GM12892 (cell line): ENCODE results near the gene S100Z.
"Not testable (repeated sequence)": the region's sequence is repeated elsewhere in the genome, so short reads cannot be mapped to it uniquely, and the experiment has no call there.

Experiments
- DNase-seq: peaks from one replicate; pipeline ENCODE4 v3.0.0; 2011; ENCODE audit not compliant: insufficient read length
- FAIRE-seq: peaks from 2 replicates; lab custom pipeline; 2011; peaks lifted over from hg19 to GRCh38; lab: Jason Lieb, UNC
- POLR2A ChIP-seq: IDR thresholded peaks from 2 replicates; pipeline ENCODE4 v1.6.1; 2011; ENCODE audit warnings: low read depth, low read length, control low read depth
- POLR2AphosphoS5 ChIP-seq: IDR thresholded peaks from 2 replicates; pipeline ENCODE4 v1.6.1; 2011; ENCODE audit warnings: low read depth, low read length, control low read depth
- TAF1 ChIP-seq: IDR thresholded peaks from 2 replicates; pipeline ENCODE4 v1.6.1; 2011; ENCODE audit warnings: low read depth, mild to moderate bottlenecking, control low read depth, low read length, borderline replicate concordance

Gene S100Z

DNA sequence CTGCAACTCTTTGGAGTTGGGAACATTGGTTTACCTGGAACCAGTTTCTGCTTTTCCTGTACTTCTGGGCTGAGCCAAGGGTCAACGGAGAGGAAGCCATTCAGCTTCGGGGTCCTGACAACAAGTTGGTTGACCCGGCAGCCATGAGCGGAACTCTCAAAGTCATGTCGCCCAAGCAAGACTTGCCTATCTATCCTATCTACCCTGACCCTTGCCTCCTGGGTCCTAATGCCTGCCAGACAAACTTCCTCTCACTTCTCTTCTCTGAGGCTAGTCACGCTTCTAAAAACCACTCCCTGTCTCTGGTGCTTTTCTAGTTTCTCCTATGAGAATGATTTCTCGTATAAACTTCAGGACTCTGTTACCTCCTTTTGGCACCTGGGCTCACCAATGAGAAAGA is 58.4 kb downstream of the S100Z start:
- DNase-seq (no peak), FAIRE-seq (no peak)
- TF ChIP-seq POLR2A (no peak), POLR2AphosphoS5 (no peak), TAF1 (no peak)

DNA sequence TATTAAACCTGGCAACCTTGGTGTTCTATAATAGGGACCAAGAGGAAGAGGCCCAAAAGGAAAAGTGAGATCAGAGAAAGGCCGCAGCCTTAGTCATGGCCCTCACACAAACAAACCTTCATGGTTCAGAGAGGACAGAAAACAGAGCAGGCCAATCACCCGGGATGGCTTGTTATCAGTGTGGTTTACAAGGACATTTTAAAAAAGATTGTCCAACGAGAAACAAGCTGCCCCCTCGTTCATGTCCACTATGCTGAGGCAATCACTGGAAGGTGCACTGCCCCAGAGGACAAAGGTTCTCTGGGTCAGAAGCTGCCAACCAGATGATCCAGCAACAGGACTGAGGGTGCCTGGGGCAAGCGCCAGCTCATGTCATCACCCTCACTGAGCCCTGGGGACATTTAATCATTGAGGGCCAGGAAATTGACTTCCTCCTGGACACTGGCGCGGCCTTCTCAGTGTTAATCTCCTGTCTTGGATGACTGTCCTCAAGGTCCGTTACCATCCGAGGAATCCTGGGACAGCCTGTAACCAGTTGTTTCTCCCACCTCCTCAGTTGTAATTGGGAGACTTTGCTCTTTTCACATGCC is 60.6 kb downstream of the S100Z start:
- not testable (repeated sequence) for FAIRE-seq, DNase-seq

DNA sequence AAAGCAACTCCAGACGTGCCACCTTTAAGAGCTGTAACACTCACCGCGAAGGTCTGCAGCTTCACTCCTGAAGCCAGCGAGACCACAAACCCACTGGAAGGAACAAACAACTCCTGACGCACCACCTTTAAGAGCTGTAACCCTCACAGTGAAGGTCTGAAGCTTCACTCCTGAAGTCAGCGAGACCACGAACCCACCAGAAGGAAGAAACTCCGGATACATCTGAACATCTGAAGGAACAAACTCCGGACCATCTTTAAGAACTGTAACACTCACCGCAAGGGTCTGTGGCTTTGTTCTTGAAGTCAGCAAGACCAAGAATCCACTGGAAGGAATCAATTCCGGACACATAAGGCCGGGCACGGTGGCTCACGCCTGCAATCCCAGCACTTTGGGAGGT is 64.9 kb downstream of the S100Z start:
- not testable (repeated sequence) for FAIRE-seq, DNase-seq

DNA sequence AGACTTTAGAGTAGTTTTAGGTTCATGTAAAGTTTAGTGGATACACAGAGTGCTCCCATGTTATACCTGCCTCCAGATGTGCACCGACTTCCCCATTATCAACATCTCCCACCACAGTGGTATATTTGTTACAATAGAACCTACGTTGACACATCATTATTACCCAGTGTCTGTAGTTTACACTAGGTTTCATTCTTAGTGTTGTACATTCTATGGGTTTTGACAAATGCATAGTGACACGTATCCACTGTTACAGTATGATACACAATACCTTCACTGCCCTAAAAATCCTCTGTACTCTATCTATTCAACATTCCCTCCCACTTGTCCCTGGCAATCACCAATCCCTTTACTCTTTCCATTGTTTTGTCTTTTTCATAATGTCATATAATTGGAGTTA is 68.7 kb downstream of the S100Z start:
- FAIRE-seq (no peak), DNase-seq (no peak)
- TF ChIP-seq POLR2A: no peak
- TF ChIP-seq POLR2AphosphoS5: no peak

DNA sequence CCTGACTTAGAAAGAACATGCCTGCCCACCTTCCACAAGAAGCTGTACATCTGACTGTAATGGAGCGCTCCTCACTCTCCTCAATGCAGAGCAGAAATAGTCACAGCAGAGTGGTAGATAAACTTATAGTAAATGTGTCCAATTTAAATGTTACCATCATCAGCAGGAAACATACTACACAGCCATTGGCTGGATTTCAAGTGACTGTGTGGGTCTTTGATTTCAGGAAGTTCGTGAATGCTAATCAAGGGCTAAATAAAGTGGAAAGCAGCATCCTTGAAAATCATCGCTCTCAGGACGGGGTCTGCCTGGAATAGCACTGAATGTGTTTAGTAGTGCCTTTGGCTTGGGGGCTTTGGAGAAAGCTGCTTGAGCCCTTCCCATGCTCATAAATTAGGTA is 70.7 kb downstream of the S100Z start:
- TF ChIP-seq TAF1 (no peak), POLR2A (no peak), POLR2AphosphoS5 (no peak)
- FAIRE-seq (no peak), DNase-seq (no peak)

DNA sequence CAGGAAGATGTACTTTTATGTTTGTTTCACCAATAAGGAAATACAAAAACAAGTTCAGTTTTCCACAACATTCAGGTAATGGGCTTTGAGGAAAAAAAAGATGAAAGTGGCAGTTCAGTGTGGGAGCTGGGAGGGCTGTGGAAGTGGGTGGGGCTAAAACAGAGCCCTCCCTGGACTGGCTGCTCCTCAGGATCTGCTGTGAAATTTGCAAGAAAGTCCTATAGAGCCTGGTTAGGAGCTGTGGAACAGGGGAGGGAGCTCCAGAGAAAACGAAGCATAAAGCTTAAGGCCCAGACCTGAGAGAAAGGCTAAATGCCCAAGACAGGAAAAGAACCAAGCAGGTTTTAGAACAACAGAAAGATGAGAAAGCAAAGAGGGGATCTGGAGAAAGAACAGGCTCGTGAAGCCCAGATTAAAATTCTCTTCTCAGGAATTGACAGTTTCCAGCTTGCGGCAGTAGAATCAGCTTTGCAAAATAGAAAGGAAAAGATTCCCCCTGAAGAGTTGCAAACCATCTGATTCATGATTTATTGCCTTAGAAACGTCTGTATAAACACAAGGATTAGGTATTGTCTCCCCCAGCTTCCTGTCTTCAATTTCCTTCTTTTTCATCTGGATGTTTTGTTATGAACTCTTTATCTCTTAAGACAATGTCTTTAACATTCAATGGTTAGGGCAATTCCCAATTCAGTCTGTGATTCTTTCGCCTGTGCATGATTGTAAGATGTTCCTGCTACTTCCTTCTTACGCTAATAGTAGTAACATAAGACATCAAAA is 76.7 kb downstream of the S100Z start:
- DNase-seq (no peak), FAIRE-seq (no peak)
- no peak for TF ChIP-seq POLR2AphosphoS5
- TF ChIP-seq POLR2A: no peak
- no peak for TF ChIP-seq TAF1

DNA sequence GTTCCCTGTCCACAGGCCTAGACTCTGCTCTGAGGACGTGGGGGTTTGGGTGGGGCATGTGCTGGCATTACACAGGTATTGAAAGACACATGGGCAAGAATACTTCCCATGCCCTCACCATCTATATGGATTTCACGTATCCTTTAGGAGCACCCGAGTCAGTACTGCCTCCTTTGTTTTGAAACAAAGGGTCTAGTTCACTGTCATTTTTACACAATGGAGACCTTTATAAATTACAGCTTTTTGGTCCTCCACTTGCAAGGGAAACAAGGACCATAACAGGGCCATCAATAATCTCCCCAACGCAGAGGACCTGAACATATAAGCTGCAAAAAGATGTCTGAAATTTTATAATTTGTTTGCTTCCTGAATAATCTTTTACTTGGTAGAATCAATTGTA is 78.1 kb downstream of the S100Z start:
- no peak for TF ChIP-seq POLR2AphosphoS5
- TF ChIP-seq POLR2A: no peak
- no peak for TF ChIP-seq TAF1
- FAIRE-seq (no peak), DNase-seq (no peak)

DNA sequence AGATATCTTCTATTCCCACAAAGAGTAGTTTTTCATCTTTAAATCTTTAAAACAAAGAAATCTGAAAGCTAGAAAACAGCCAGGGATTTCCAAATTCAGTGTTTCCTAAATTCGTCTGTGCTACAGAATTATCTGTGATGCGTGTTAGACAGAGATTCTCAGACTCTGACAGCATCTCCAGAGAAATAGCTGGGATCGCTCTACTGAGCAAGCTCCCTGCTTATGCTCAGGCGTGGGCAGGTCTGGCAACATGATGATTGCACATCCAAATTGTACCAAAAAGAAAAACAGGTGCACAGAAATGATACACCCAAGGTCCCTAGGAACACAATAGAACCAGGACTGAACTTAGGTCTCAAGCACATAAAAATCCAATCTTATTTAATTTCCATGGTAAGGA is 80.3 kb downstream of the S100Z start:
- DNase-seq (no peak), FAIRE-seq (no peak)
- TF ChIP-seq POLR2A (no peak), TAF1 (no peak), POLR2AphosphoS5 (no peak)

DNA sequence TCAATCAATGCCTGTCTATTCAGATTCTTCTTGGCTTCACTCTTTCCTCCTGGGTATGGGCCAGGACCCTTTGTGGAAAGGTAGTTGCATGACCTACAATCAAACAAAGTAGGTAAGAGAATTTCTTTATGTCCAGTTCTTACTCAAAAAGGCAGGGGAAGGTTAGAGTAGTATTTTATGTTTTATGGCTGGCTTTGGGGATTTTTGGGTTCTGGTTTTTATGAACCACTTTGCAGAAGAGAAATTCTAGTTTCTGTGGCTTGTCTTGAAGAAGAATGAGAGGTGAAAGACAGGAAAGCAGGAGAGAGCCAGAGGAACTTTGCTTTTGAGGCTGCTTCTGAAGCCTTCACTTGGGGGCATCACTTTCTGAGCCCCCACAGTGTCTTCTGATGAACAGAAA is 88.4 kb downstream of the S100Z start:
- FAIRE-seq (peak; percentile 69), DNase-seq (no peak)
- TF ChIP-seq POLR2A: no peak
- TF ChIP-seq TAF1: no peak
- no peak for TF ChIP-seq POLR2AphosphoS5

DNA sequence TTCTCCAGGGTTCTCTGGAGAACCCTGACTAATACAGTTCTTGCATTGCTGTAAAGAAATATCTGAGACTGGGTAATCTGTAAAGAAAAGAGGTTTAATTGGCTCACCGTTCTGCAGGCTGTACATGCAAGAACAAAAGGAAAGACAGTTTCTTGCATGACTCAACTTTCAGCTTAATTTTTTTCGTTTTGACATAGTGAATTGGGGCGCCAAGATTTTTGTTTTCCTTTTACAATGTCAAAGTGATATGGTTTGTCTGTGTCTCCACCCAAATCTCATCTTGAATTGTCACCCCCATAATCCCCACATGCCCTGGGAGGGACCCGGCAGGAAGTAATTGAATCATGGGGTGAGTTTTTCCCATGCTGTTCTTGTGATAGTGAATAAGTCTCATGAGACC is 91.2 kb downstream of the S100Z start:
- FAIRE-seq (no peak), DNase-seq (no peak)
- TF ChIP-seq POLR2A: no peak
- no peak for TF ChIP-seq TAF1
- no peak for TF ChIP-seq POLR2AphosphoS5

DNA sequence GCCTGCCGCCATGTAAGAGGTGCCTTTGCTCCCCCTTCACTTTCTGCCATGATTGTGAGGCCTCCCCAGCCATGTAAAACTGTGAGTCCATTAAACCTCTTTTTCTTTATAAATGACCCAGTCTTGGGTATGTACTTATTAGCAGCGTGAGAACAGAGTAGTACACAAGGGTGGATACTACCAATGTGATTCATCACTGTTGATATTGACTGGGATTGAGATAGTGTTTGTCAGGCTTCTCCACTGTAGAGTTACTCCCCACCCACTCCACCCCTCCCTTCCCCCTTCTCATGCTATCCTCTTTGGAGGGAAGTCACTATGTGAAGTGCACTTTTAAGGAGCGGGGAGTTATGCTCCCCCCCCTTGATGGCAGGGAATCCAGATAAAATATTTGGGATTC is 91.6 kb downstream of the S100Z start:
- TF ChIP-seq POLR2AphosphoS5 (no peak), TAF1 (no peak), POLR2A (no peak)
- FAIRE-seq: no peak
- DNase-seq: no peak

DNA sequence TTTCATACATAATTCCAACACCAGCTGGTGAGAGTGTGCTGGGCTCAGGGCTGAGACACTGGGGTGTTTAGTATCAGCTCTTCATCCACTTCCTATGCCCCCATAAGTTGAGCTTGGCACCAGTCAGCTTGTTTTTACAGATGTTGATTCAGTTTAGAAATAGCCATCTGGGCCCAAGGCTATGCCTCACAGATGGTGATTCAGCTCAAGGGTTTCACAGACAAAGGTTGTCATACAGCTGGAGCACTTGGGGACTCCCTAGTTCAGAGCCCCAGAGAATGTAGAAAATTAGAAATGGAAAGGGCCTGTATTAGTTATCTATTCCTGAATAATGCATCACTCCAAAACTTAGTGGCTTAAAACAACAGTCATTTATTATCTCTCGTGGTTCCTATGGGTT is 92.8 kb downstream of the S100Z start:
- no peak for FAIRE-seq
- TF ChIP-seq POLR2A: no peak
- no peak for TF ChIP-seq TAF1
- no peak for TF ChIP-seq POLR2AphosphoS5
- no peak for DNase-seq

DNA sequence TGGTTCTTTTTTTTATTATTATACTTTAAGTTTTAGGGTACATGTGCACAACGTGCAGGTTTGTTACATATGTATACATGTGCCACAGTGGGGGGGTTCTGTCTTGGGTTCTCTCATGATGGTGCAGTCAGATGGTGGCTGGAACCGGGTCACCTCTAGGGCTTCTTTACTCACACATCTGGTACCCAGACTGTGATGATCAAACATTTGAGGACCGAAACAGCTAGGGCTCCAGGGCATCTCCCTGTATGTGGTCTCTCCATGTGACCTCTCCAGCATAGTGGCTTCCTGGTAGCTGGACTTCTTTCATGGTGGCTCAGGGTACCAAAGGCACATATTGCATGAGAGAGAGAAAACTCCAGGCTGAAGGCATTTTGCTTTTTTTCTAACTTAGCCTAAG is 93.2 kb downstream of the S100Z start:
- DNase-seq (no peak), FAIRE-seq (no peak)
- no peak for TF ChIP-seq TAF1
- no peak for TF ChIP-seq POLR2AphosphoS5
- no peak for TF ChIP-seq POLR2A
